ENCODE results near the gene SLC38A8. TPM values are rescaled to one million over a fixed set of nuclear protein-coding genes. Genes with fewer than 3 reads are reported as not detected.

Gene SLC38A8
- total RNA-seq, 4 donors from 2014 or later: not detected

DNA sequence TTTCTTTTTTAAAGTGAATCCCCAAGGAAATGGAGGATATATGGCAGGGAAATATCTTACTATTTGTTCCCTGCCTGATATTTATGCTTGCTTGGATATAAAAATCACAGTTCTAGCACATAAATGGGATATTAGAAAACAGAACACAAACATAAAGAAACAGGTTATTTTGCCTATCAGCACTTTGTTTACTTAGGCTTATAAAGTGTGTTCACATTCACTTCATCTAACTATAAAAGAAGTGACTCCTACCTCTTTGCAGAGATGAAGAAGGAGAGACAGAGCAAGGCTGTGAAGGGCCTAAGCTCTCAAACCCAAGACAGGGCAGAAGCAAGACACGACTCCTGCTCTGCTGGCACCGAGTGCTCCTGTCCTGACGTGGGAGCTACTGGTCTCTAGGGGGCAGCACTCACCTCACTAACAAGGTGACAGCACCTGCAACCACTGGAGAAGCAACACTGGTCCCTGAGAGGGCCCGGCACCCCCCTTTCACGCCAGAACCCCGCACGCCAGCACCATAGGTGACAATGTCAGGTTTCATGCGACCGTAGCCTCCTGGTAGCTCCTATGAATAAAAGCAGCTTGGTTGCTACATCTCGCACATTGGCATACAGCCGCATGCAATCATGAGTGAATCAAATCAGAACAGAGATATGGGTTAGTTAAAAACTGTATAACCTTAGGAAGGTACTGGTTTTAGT is 42.1 kb upstream of the SLC38A8 start:
- WGBS, 2 donors: 53 to 67% methylated on average over 8 to 11 of the region's 11 CpGs
- DNase-seq: peak; percentile 72 to 79
- intact Hi-C loops (cut with DNase I): loop anchor here (5.0 to 10.0 kb wide), 2 partner anchors 98 to 400 kb away; no protein-coding TSS in a partner anchor

DNA sequence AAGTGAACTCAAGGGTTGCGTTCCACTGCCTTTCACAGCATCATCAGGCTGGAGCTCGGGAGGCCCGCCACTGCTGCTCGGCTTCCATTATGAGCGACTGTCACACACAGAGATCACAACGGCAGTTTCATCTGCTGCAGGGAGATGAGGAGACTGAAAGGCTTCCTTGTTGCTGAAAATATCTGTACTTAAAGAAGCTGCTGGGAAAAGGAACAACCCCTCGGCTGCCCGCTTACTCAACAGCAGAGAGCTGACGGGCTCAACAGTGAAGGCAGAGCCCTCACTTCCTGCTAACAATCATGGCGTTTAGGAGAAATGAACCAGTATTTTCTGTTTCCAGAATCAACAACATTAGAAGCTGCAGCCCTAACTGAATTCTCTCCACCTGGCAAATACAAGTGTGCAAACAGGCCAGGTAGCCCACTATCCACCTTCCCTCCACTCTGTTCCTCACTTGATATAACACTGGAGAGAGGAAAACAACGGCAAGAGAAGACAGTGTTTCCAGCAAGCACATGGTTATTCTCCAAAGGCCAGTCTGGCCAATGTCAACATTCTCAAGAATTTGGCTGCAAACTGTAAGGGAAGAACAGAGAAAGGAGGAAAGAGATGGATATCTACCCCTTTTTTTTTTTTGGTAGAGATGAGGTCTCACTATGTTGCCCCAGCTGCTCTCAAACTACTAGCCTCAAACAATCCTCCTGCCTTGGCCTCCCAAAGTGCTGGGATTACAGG is 40.4 kb upstream of the SLC38A8 start:
- WGBS, 2 donors: 71 to 80% methylated on average over 11 of the region's 11 CpGs
- H3K36me3 ChIP-seq: peaks cover 36 to 46% of the 10 kb centered on the region in 2 donors
- H3K4me1 ChIP-seq: no peaks in the 10 kb centered on the region
- H3K4me3 ChIP-seq (replicated peaks in 1 of 3): no peak overlapping the region
- TF ChIP-seq, protein P1, sequence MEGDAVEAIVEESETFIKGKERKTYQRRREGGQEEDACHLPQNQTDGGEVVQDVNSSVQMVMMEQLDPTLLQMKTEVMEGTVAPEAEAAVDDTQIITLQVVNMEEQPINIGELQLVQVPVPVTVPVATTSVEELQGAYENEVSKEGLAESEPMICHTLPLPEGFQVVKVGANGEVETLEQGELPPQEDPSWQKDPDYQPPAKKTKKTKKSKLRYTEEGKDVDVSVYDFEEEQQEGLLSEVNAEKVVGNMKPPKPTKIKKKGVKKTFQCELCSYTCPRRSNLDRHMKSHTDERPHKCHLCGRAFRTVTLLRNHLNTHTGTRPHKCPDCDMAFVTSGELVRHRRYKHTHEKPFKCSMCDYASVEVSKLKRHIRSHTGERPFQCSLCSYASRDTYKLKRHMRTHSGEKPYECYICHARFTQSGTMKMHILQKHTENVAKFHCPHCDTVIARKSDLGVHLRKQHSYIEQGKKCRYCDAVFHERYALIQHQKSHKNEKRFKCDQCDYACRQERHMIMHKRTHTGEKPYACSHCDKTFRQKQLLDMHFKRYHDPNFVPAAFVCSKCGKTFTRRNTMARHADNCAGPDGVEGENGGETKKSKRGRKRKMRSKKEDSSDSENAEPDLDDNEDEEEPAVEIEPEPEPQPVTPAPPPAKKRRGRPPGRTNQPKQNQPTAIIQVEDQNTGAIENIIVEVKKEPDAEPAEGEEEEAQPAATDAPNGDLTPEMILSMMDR (IDR thresholded peaks at IDR 0.05): no peak
- H3K27ac ChIP-seq: no peak overlapping the region
- no peaks in the 10 kb centered on the region for H3K27me3 ChIP-seq
- no peak for DNase-seq
- intact Hi-C loops (cut with DNase I): loop anchor here (10.0 kb wide), 1 partner anchor 402 kb away; no protein-coding TSS in a partner anchor
- no peaks in the 10 kb centered on the region for H3K9me3 ChIP-seq

More for the DNA sequence above, 42.1 kb upstream of the SLC38A8 start:
- H3K4me3 ChIP-seq (replicated peaks in 1 of 3): no peak overlapping the region
- no peaks in the 10 kb centered on the region for H3K4me1 ChIP-seq
- no peak overlapping the region for H3K27ac ChIP-seq
- H3K9me3 ChIP-seq: no peaks in the 10 kb centered on the region
- TF ChIP-seq POLR2A (IDR thresholded peaks at IDR 0.05): no peak
- TF ChIP-seq, protein P1 (IDR thresholded peaks at IDR 0.05): peak in 5 of 6 experiments; percentile 67 to 87 (median 78)
- no peaks in the 10 kb centered on the region for H3K27me3 ChIP-seq
- peaks cover 44 to 53% of the 10 kb centered on the region in 2 donors for H3K36me3 ChIP-seq

DNA sequence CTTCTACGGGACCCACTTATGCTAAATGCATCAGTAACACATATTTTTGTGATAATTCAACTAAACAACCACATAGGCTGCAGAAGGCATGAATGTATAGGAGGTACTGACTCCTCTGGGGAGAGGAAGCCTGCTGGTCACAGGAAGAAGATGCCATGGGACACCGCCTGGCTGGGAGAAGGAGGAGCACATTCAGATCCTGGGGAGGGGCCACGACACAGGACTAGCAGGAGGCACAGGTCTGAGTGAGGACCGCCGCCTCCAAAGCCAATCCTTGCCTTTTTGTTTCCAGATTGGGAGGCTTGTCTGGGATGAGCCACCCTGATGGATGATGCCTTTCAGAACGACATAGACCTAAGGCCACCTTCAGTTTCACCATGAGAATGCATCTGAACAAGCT is 39.5 kb upstream of the SLC38A8 start:
- no peak for TF ChIP-seq POLR2A (IDR thresholded peaks at IDR 0.05)
- TF ChIP-seq, protein P1 (IDR thresholded peaks at IDR 0.05): no peak
- H3K9me3 ChIP-seq: no peaks in the 10 kb centered on the region
- no peak overlapping the region for H3K4me3 ChIP-seq (replicated peaks in 1 of 3)
- H3K27me3 ChIP-seq: no peaks in the 10 kb centered on the region
- no peak for DNase-seq
- peaks cover 36 to 38% of the 10 kb centered on the region in 2 donors for H3K36me3 ChIP-seq
- WGBS, 2 donors: 90 to 91% methylated on average over 5 to 6 of the region's 6 CpGs
- intact Hi-C loops (cut with DNase I): loop anchor here (10.0 kb wide), 1 partner anchor 403 kb away; no protein-coding TSS in a partner anchor
- no peaks in the 10 kb centered on the region for H3K4me1 ChIP-seq
- H3K27ac ChIP-seq: no peak overlapping the region

DNA sequence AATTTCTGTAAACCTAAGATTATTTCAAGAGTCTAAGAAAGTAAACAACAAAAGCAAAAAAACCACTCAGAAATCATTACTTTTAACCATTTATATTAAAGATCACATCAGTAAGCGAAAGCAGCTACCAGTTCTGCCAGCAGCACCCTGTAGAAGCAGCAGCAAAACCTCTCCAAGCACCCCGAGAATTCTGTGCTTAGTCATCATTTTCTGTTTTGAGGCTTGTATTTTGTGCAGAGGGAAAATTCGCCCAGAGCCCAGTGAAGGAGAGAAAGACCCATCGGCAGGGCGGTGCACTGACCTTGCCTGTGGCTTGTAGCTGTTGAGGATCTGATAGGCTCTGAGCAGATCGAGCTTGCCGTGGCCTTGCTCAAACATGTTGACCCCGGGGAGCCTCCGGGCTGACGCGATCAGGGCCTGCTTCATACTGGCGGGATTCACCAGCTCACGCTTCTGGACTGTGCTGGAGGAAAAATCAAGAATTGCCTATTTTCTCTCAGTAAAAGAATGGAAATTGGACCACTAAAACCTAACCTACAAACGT is 38.9 kb upstream of the SLC38A8 start:
- Histone ChIP-seq H3K4me3 (replicated peaks in 1 of 3) (no peak overlapping the region), H3K4me1 (no peaks in the 10 kb centered on the region), H3K36me3 (peaks cover 30 to 33% of the 10 kb centered on the region in 2 donors), H3K27me3 (no peaks in the 10 kb centered on the region), H3K27ac (no peak overlapping the region), H3K9me3 (no peaks in the 10 kb centered on the region)
- DNase-seq: no peak
- intact Hi-C loops (cut with DNase I): loop anchor here (10.0 kb wide), 1 partner anchor 403 kb away; no protein-coding TSS in a partner anchor
- WGBS, 2 donors: 93 to 94% methylated on average over 14 of the region's 14 CpGs
- TF ChIP-seq POLR2A (IDR thresholded peaks at IDR 0.05): no peak
- TF ChIP-seq, protein P1 (IDR thresholded peaks at IDR 0.05): no peak

All from thyroid gland (tissue), 4 donors.